PC-3 (cell line): ENCODE data around the gene TNNC2. TPM values are rescaled to one million over a fixed set of nuclear protein-coding genes. Genes with fewer than 3 reads are reported as not detected.

Experiments
- ATAC-seq: fragments of 200-7000 bp; cut with Tn5 transposase; 2 replicates; pipeline ENCODE4 v1.9.1; 2020; ENCODE audit warnings: mild to moderate bottlenecking, moderate library complexity
- BruUV-seq: library from RNA; stranded (reverse); fragments of 400-500 nt; replicated peaks from 2 replicates; lab custom pipeline; 2021; lab: Mats Ljungman, UMichigan
- CTCF ChIA-PET: fragments of 300-600 bp; sonication (Branson Sonifier 250); formaldehyde crosslinking; loops from one replicate; lab custom pipeline; 2022; ENCODE audit warnings: antibody characterized with exemption; lab: Charles Lee
- POLR2A ChIA-PET: fragments of 300-600 bp; sonication (Branson Sonifier 250); formaldehyde crosslinking; loops from one replicate; lab custom pipeline; 2022; ENCODE audit warnings: antibody characterized with exemption; ENCODE audit not compliant: unreplicated experiment; lab: Charles Lee
- DNase-seq: peaks from one replicate; pipeline ENCODE4 v3.0.0-alpha.2; 2015
- H2AFZ ChIP-seq: fragments of 300-600 bp; sonication (generic); 2 replicates; pipeline ENCODE4 v1.6.0; 2016; ENCODE audit warnings: antibody characterized with exemption, low read length
- H3F3A ChIP-seq: fragments of 300-600 bp; sonication (generic); one replicate; pipeline ENCODE4 v1.6.0; 2017; ENCODE audit warnings: antibody characterized with exemption, low read length, control low read depth, mild to moderate bottlenecking; ENCODE audit not compliant: unreplicated experiment
- H3K27ac ChIP-seq: fragments of 300-600 bp; sonication (generic); 2 replicates; pipeline ENCODE4 v1.5.1; 2016; ENCODE audit warnings: mild to moderate bottlenecking, low read length
- H3K27me3 ChIP-seq: fragments of 300-600 bp; sonication (generic); 2 replicates; pipeline ENCODE4 v1.6.1; 2016; ENCODE audit warnings: low read length, mixed read lengths
- H3K36me3 ChIP-seq: fragments of 300-600 bp; sonication (generic); 2 replicates; pipeline ENCODE4 v1.6.1; 2016; ENCODE audit warnings: low read depth, mixed run types, low read length, mixed read lengths
- H3K4me1 ChIP-seq: fragments of 300-600 bp; sonication (generic); 2 replicates; pipeline ENCODE4 v1.5.1; 2016; ENCODE audit warnings: low read length; ENCODE audit not compliant: insufficient read depth
- H3K4me2 ChIP-seq: fragments of 300-600 bp; sonication (generic); 2 replicates; pipeline ENCODE4 v1.6.0; 2016; ENCODE audit warnings: low read length
- H3K4me3 ChIP-seq: fragments of 300-600 bp; sonication (generic); 2 replicates; pipeline ENCODE4 v1.5.1; 2016; ENCODE audit warnings: mild to moderate bottlenecking, low read length, mixed read lengths
- H3K79me2 ChIP-seq: fragments of 300-600 bp; sonication (generic); 2 replicates; pipeline ENCODE4 v1.6.1; 2017; ENCODE audit warnings: low read length, mixed read lengths
- H3K9ac ChIP-seq: fragments of 300-600 bp; sonication (generic); 2 replicates; pipeline ENCODE4 v1.6.0; 2016; ENCODE audit warnings: mild to moderate bottlenecking, low read length
- H3K9me2 ChIP-seq: fragments of 300-600 bp; sonication (generic); replicated peaks from 2 replicates; pipeline ENCODE4 v1.6.1; 2016; ENCODE audit warnings: mixed run types, low read length, mixed read lengths
- H3K9me3 ChIP-seq: fragments of 300-600 bp; sonication (generic); 2 replicates; pipeline ENCODE4 v1.6.1; 2016; ENCODE audit warnings: low read length, mixed read lengths
- H4K20me1 ChIP-seq: fragments of 300-600 bp; sonication (generic); 2 replicates; pipeline ENCODE4 v1.6.1; 2016; ENCODE audit warnings: low read length, mixed read lengths
- CTCF ChIP-seq: fragments of 300-600 bp; sonication (generic); conservative IDR thresholded peaks from 2 replicates; pipeline ENCODE4 v1.5.1; 2017; ENCODE audit warnings: antibody characterized with exemption, low read depth, mild to moderate bottlenecking, low read length
- EZH2 ChIP-seq: fragments of 300-600 bp; sonication (generic); IDR thresholded peaks from one replicate; pipeline ENCODE4 v1.6.1; 2017; ENCODE audit warnings: antibody characterized with exemption, mild to moderate bottlenecking, low read length; ENCODE audit not compliant: unreplicated experiment
- EZH2phosphoT487 ChIP-seq: fragments of 300-600 bp; sonication (generic); IDR thresholded peaks from 2 replicates; pipeline ENCODE4 v1.6.1; 2018; ENCODE audit warnings: mild to moderate bottlenecking, antibody characterized with exemption, low read length, borderline replicate concordance
- intact Hi-C: fragments of 100-400 bp; cut with micrococcal nuclease; formaldehyde crosslinking; loops from 2 replicates; pipeline ENCODE4 v1.9.0; 2023
- total RNA-seq: library from RNA; depleted of rRNA; stranded (reverse); fragments of >200 nt; gene quantifications from 2 replicates; pipeline ENCODE4 v1.2.3, GENCODE V29; 2014

The TNNC2 gene
- total RNA-seq, 1 experiment from 2014 or later = not detected

DNA sequence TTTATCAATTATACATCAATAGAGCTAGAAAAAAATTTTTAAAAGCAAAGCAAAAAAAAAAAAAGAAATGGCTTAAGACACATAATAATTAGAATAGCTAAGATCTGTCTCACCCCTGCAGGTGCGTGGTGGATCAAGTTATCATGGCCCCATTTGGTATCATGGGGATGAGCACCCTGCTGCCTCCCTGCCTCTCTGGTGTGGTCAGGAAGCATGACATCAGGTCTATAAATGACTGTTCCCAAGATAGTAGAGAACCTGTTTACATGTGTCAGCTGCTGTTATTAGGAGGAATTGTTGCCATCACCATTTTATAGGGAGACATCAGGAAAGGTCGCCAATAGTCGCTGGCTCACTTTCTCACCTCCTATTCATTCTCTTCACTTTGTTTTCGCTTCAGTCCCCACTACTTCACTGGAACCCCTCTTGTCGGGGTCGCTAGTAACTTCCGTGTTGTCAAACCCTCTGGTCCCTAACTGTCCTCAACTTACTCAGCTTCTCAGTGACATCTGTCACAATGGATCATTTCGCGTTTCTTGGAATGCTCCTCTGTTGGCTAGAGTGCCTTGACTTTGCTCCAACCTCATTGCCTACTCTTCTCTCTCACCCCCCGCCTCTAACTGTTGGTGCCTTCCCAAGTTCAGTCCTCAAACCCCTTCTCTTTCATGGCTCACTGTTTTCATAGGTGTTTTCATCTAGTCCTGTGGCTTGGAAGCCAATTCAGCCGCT lies 30.6 kb downstream of the TNNC2 start:
- ChIA-PET POLR2A (interaction anchor here (0.6 kb wide), 2 partner anchors 55 to 69 kb away, joined by 6 read pairs; no protein-coding TSS in a partner anchor), CTCF (interaction anchor here (0.6 kb wide), 1 partner anchor 172 kb away, joined by 5 read pairs; no protein-coding TSS in a partner anchor)
- Histone ChIP-seq H3K27ac (no peak overlapping the region), H3K4me3 (no peak overlapping the region), H2AFZ (no peak overlapping the region), H3K9ac (no peak overlapping the region), H3F3A (no peaks in the 10 kb centered on the region), H3K36me3 (peaks cover 28% of the 10 kb centered on the region), H3K4me2 (no peak overlapping the region), H4K20me1 (no peaks in the 10 kb centered on the region), H3K9me2 (no peaks in the 10 kb centered on the region), H3K79me2 (peaks cover 30% of the 10 kb centered on the region), H3K27me3 (no peaks in the 10 kb centered on the region), H3K9me3 (no peaks in the 10 kb centered on the region), H3K4me1 (peaks cover 14% of the 10 kb centered on the region)
- TF ChIP-seq CTCF (no peak), EZH2phosphoT487 (no peak), EZH2 (no peak)
- DNase-seq = no peak
- BruUV-seq = no TSS peak
- ATAC-seq = no peak
- intact Hi-C loops = no loop called here

- Histone ChIP-seq H3K9me3 (no peaks in the 10 kb centered on the region), H3F3A (no peaks in the 10 kb centered on the region), H3K9me2 (no peaks in the 10 kb centered on the region), H3K27ac (peak overlapping the region; percentile 92), H3K4me3 (peak overlapping the region; percentile 96), H3K4me1 (peaks cover 25% of the 10 kb centered on the region), H3K36me3 (peaks cover 22% of the 10 kb centered on the region), H3K79me2 (peaks cover 31% of the 10 kb centered on the region), H3K9ac (peak overlapping the region; percentile 98), H3K4me2 (peak overlapping the region; percentile 90), H2AFZ (peak overlapping the region; percentile 81), H3K27me3 (no peaks in the 10 kb centered on the region), H4K20me1 (no peaks in the 10 kb centered on the region)
- DNase-seq (no peak), ATAC-seq (no peak; the same call in 1 of the 2 replicates)
- ChIA-PET CTCF (no interaction called here), POLR2A (interaction anchor here (0.6 to 1.0 kb wide), 3 partner anchors 9 to 165 kb away, joined by 3 to 12 read pairs (median 3); no protein-coding TSS in a partner anchor)
- BruUV-seq = TSS peak; percentile 74
- intact Hi-C loops = no loop called here
- TF ChIP-seq CTCF (no peak), EZH2phosphoT487 (no peak), EZH2 (no peak)
Measured at GRCh38 chr20:45792317-45793118, 34.6 kb downstream of the TNNC2 start.
